Measurements from ENCODE around the gene KITLG. TPM values are rescaled to one million over a fixed set of nuclear protein-coding genes. Genes with fewer than 3 reads are reported as not detected.

Gene KITLG
- total and polyA plus RNA-seq, 2 donors (not counting 1 experiment from before 2014, with no cell fraction given), result not detected

DNA sequence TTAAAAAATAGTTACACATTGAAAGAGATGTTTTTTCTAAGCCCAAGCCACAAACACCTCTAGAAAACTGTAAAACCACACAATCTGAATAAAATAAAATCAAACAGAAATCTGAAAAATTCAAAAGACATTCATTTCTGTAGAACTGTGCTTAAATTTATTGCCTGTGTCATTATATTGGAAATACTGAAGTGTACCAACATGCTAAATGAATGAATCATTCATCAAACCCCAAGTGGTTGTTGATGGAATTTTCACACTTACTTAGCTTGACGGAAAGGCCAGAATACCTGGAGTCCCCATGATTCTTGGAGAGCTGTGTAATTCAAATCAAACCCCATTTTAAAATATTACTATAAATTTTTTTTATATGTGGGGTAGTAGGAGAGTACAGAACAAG lies 2.7 kb downstream of the KITLG start:
- WGBS (ENCODE audit: insufficient coverage), result no CpG with 5 or more reads among the region's 1 CpG
- H3K4me1 ChIP-seq (ENCODE audit: control insufficient read depth in 2 of 2, insufficient read depth in 2 of 2, low read length in 2 of 2), result peaks cover 5 to 8% of the 10 kb centered on the region in 2 donors
- intact Hi-C loops (cut with micrococcal nuclease), result no loop called here
- no peaks in the 10 kb centered on the region for H4K20me1 ChIP-seq (ENCODE audit: control insufficient read depth, insufficient read depth, low read length, poor library complexity, severe bottlenecking)
- Mint-ChIP-seq H3K27me3 (peaks cover 28% of the 10 kb centered on the region), H3K4me1 (peaks cover 7% of the 10 kb centered on the region), H3K9me3 (ENCODE audit: insufficient read depth) (no peaks in the 10 kb centered on the region), H3K27ac (no peak overlapping the region), H3K4me3 (no peak overlapping the region)
- TF ChIP-seq, protein P1, sequence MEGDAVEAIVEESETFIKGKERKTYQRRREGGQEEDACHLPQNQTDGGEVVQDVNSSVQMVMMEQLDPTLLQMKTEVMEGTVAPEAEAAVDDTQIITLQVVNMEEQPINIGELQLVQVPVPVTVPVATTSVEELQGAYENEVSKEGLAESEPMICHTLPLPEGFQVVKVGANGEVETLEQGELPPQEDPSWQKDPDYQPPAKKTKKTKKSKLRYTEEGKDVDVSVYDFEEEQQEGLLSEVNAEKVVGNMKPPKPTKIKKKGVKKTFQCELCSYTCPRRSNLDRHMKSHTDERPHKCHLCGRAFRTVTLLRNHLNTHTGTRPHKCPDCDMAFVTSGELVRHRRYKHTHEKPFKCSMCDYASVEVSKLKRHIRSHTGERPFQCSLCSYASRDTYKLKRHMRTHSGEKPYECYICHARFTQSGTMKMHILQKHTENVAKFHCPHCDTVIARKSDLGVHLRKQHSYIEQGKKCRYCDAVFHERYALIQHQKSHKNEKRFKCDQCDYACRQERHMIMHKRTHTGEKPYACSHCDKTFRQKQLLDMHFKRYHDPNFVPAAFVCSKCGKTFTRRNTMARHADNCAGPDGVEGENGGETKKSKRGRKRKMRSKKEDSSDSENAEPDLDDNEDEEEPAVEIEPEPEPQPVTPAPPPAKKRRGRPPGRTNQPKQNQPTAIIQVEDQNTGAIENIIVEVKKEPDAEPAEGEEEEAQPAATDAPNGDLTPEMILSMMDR (IDR thresholded peaks at IDR 0.05), result no peak
- TF ChIP-seq EZH2 (IDR thresholded peaks at IDR 0.05; ENCODE audit: borderline replicate concordance, insufficient read depth, low read depth, low read length, poor library complexity, severe bottlenecking), result no peak
- no peaks in the 10 kb centered on the region for H3K36me3 ChIP-seq (replicated peaks in 1 of 2; ENCODE audit: control extremely low read depth in 1 of 2, control insufficient read depth in 1 of 2, extremely low read depth in 1 of 2, insufficient read depth in 2 of 2, low read length in 1 of 2)
- ChIA-PET CTCF (no interaction called here), POLR2A (no interaction called here)
- no peak overlapping the region for H3K4me3 ChIP-seq (ENCODE audit: control extremely low read depth in 1 of 5, extremely low read depth in 1 of 5, insufficient read depth in 1 of 5, low read depth in 2 of 5, low read length in 4 of 5)
- peaks cover 0 to 15% (median 4%) of the 10 kb centered on the region in 4 experiments for H3K27me3 ChIP-seq (replicated peaks in 1 of 4; ENCODE audit: control extremely low read depth in 1 of 4, control insufficient read depth in 3 of 4, insufficient read depth in 4 of 4, low read length in 3 of 4)
- H3K9ac ChIP-seq (ENCODE audit: low read length), result no peak overlapping the region
- no peak overlapping the region for H3K27ac ChIP-seq (ENCODE audit: low read length in 2 of 2)
- H3K4me2 ChIP-seq (replicated peaks; ENCODE audit: low read depth, low read length, poor library complexity, severe bottlenecking), result no peak overlapping the region
- H3K9me3 ChIP-seq (ENCODE audit: control extremely low read depth in 1 of 3, control insufficient read depth in 2 of 3, insufficient read depth in 1 of 3, low read length in 2 of 3), result peaks cover 0 to 6% (median 0%) of the 10 kb centered on the region in 3 donors
- ATAC-seq (ENCODE audit: low read depth), result no peak
- no peak overlapping the region for H2AFZ ChIP-seq (ENCODE audit: insufficient read depth, low read depth, low read length, poor library complexity, severe bottlenecking)
- DNase-seq, result no peak
- no peaks in the 10 kb centered on the region for H3K79me2 ChIP-seq (ENCODE audit: control insufficient read depth, insufficient read depth, low read length)

DNA sequence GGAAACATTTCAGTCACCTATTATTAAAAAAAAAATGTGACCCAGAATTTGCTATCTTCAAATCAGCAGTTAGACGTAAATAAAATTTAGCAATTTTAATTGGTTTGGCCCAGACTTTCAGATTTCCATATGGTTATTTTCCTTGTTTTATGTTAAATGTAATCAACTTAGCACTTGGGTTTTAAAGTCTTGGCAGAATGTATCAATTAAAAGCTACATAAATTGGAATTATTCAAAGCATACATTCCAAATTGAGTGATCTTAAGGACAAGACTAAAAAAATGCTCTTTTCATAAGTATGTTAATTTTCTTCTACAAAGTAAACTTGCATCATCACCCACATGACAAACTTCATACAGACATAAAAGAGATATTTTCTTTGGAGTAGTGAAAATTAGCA lies 3.4 kb downstream of the KITLG start:
- intact Hi-C loops (cut with micrococcal nuclease), result no loop called here
- Histone ChIP-seq H3K36me3 (replicated peaks in 1 of 2; ENCODE audit: control extremely low read depth in 1 of 2, control insufficient read depth in 1 of 2, extremely low read depth in 1 of 2, insufficient read depth in 2 of 2, low read length in 1 of 2) (no peaks in the 10 kb centered on the region), H3K4me3 (ENCODE audit: control extremely low read depth in 1 of 5, extremely low read depth in 1 of 5, insufficient read depth in 1 of 5, low read depth in 2 of 5, low read length in 4 of 5) (no peak overlapping the region), H3K27me3 (replicated peaks in 1 of 4; ENCODE audit: control extremely low read depth in 1 of 4, control insufficient read depth in 3 of 4, insufficient read depth in 4 of 4, low read length in 3 of 4) (peaks cover 0 to 15% (median 4%) of the 10 kb centered on the region in 4 experiments), H3K79me2 (ENCODE audit: control insufficient read depth, insufficient read depth, low read length) (no peaks in the 10 kb centered on the region), H3K4me1 (ENCODE audit: control insufficient read depth in 2 of 2, insufficient read depth in 2 of 2, low read length in 2 of 2) (peaks cover 5 to 8% of the 10 kb centered on the region in 2 donors), H4K20me1 (ENCODE audit: control insufficient read depth, insufficient read depth, low read length, poor library complexity, severe bottlenecking) (no peaks in the 10 kb centered on the region), H2AFZ (ENCODE audit: insufficient read depth, low read depth, low read length, poor library complexity, severe bottlenecking) (no peak overlapping the region), H3K27ac (ENCODE audit: low read length in 2 of 2) (no peak overlapping the region), H3K9me3 (ENCODE audit: control extremely low read depth in 1 of 3, control insufficient read depth in 2 of 3, insufficient read depth in 1 of 3, low read length in 2 of 3) (peaks cover 0 to 6% (median 0%) of the 10 kb centered on the region in 3 donors), H3K9ac (ENCODE audit: low read length) (no peak overlapping the region), H3K4me2 (replicated peaks; ENCODE audit: low read depth, low read length, poor library complexity, severe bottlenecking) (no peak overlapping the region)
- CTCF ChIA-PET, result no interaction called here
- WGBS (ENCODE audit: insufficient coverage), result no CpG with 5 or more reads among the region's 1 CpG
- Mint-ChIP-seq H3K27ac (no peak overlapping the region), H3K4me3 (no peak overlapping the region), H3K27me3 (peaks cover 25% of the 10 kb centered on the region), H3K4me1 (peaks cover 7% of the 10 kb centered on the region), H3K9me3 (ENCODE audit: insufficient read depth) (no peaks in the 10 kb centered on the region)
- TF ChIP-seq, protein P1 (IDR thresholded peaks at IDR 0.05), result no peak
- no peak for TF ChIP-seq EZH2 (IDR thresholded peaks at IDR 0.05; ENCODE audit: borderline replicate concordance, insufficient read depth, low read depth, low read length, poor library complexity, severe bottlenecking)
- DNase-seq, result no peak
- ATAC-seq (ENCODE audit: low read depth), result no peak
- POLR2A ChIA-PET, result no interaction called here
